ENCODE results near the gene SMOC1. TPM values are rescaled to one million over a fixed set of nuclear protein-coding genes. Genes with fewer than 3 reads are reported as not detected.

The SMOC1 gene
- total RNA-seq, 2 donors from 2014 or later, result 14.1 to 18.6 TPM

GRCh38 chr14:70064136-70064865 is 185.1 kb downstream of the SMOC1 start:
- DNase-seq (ENCODE audit: low spot score), result no peak
- no peaks in the 10 kb centered on the region for H3K4me1 ChIP-seq
- no peaks in the 10 kb centered on the region for H3K36me3 ChIP-seq
- TF ChIP-seq CTCF (IDR thresholded peaks at IDR 0.05), result no peak
- H3K27me3 ChIP-seq, result no peaks in the 10 kb centered on the region
- H3K4me3 ChIP-seq, result no peak overlapping the region
- no peaks in the 10 kb centered on the region for H3K9me3 ChIP-seq
- H3K27ac ChIP-seq, result no peak overlapping the region

GRCh38 chr14:70067810-70068209 is 188.6 kb downstream of the SMOC1 start:
- no peaks in the 10 kb centered on the region for H3K9me3 ChIP-seq
- H3K4me3 ChIP-seq, result no peak overlapping the region
- H3K27me3 ChIP-seq, result no peaks in the 10 kb centered on the region
- H3K36me3 ChIP-seq, result no peaks in the 10 kb centered on the region
- TF ChIP-seq CTCF (IDR thresholded peaks at IDR 0.05), result no peak
- no peaks in the 10 kb centered on the region for H3K4me1 ChIP-seq
- DNase-seq (ENCODE audit: low spot score), result no peak
- no peak overlapping the region for H3K27ac ChIP-seq

GRCh38 chr14:70069186-70069585 is 190.0 kb downstream of the SMOC1 start:
- Histone ChIP-seq H3K4me1 (no peaks in the 10 kb centered on the region), H3K27me3 (no peaks in the 10 kb centered on the region), H3K27ac (no peak overlapping the region), H3K9me3 (no peaks in the 10 kb centered on the region), H3K4me3 (no peak overlapping the region), H3K36me3 (no peaks in the 10 kb centered on the region)
- TF ChIP-seq CTCF (IDR thresholded peaks at IDR 0.05), result no peak
- no peak for DNase-seq (ENCODE audit: low spot score)

- no peaks in the 10 kb centered on the region for H3K9me3 ChIP-seq
- H3K27ac ChIP-seq, result no peak overlapping the region
- H3K27me3 ChIP-seq, result no peaks in the 10 kb centered on the region
- DNase-seq (ENCODE audit: low spot score), result peak; percentile 63
- H3K4me3 ChIP-seq, result no peak overlapping the region
- H3K4me1 ChIP-seq, result no peaks in the 10 kb centered on the region
- TF ChIP-seq CTCF (IDR thresholded peaks at IDR 0.05), result peak; percentile 30 to 69
- no peaks in the 10 kb centered on the region for H3K36me3 ChIP-seq
These were observed 194.8 kb downstream of the SMOC1 start for GRCh38 chr14:70073924-70074566.

- H3K4me1 ChIP-seq, result no peaks in the 10 kb centered on the region
- no peak overlapping the region for H3K4me3 ChIP-seq
- H3K36me3 ChIP-seq, result no peaks in the 10 kb centered on the region
- no peaks in the 10 kb centered on the region for H3K27me3 ChIP-seq
- no peak for DNase-seq (ENCODE audit: low spot score)
- H3K9me3 ChIP-seq, result no peaks in the 10 kb centered on the region
- TF ChIP-seq CTCF (IDR thresholded peaks at IDR 0.05), result no peak
- H3K27ac ChIP-seq, result no peak overlapping the region
These were observed 197.8 kb downstream of the SMOC1 start for GRCh38 chr14:70077005-70077404.
